WTC11 (cell line): ENCODE data around the gene NEK4.

Source experiments
- CBFB ChIP-seq: sonication (generic); formaldehyde crosslinking; IDR thresholded peaks from 2 replicates; pipeline ENCODE4 v1.8.1; 2022; ENCODE audit warnings: mild to moderate bottlenecking, low read depth, missing genetic modification reagents
- CTCF ChIP-seq: fragments of 200-600 bp; IDR thresholded peaks from 2 replicates; pipeline ENCODE4 v1.8.0; 2022; ENCODE audit warnings: antibody characterized with exemption
- FOXJ3 ChIP-seq: sonication (generic); formaldehyde crosslinking; IDR thresholded peaks from 2 replicates; pipeline ENCODE4 v1.9.0; 2021; ENCODE audit warnings: missing genetic modification reagents, mild to moderate bottlenecking, borderline replicate concordance
- NFYB ChIP-seq: sonication (generic); formaldehyde crosslinking; conservative IDR thresholded peaks from 2 replicates; pipeline ENCODE4 v1.8.0; 2022; ENCODE audit warnings: low read depth, missing genetic modification reagents
- TF ChIP-seq, protein P1 (sequence below): sonication (generic); formaldehyde crosslinking; IDR thresholded peaks from 2 replicates; pipeline ENCODE4 v1.8.0; 2022; ENCODE audit warnings: mild to moderate bottlenecking, missing genetic modification reagents
- TF ChIP-seq, protein P2 (sequence below): fragments of 250-450 bp; sonication (Bioruptor Pico); IDR thresholded peaks from 2 replicates; pipeline ENCODE4 v1.9.0; 2021; ENCODE audit warnings: moderate library complexity, mild to moderate bottlenecking, inconsistent platforms, borderline replicate concordance

DNA sequence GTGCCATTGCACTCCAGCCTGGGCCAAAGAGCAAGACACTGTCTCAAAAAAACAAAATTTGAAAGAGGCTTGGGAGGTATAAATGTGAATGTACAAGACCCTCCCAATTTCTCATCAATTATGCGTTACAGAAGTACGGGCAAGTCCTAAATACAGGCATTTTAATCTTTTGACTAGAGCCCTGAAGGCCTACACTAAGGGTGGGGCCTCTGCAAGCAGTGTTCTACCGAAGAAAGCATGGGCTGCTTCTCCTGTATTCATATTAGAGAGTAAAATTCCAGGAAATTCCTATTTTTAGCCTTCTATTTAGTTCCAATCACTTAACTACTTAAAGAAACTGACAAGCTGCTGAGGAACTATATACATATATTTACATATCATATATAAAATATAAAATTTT lies 110.7 kb downstream of the NEK4 start:
- TF ChIP-seq CTCF (no peak), CBFB (CRISPR knock-in tag) (no peak), NFYB (CRISPR knock-in tag) (no peak), FOXJ3 (CRISPR knock-in tag) (no peak)
- TF ChIP-seq, protein P1, sequence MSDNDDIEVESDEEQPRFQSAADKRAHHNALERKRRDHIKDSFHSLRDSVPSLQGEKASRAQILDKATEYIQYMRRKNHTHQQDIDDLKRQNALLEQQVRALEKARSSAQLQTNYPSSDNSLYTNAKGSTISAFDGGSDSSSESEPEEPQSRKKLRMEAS (CRISPR knock-in tag) = no peak
- TF ChIP-seq, protein P2, sequence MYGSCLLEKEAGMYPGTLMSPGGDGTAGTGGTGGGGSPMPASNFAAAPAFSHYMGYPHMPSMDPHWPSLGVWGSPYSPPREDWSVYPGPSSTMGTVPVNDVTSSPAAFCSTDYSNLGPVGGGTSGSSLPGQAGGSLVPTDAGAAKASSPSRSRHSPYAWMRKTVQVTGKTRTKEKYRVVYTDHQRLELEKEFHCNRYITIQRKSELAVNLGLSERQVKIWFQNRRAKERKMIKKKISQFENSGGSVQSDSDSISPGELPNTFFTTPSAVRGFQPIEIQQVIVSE (CRISPR knock-in tag) = no peak
